GM12873 (cell line): ENCODE data around the gene COX20.

Source experiments
- CTCF ChIP-seq: IDR thresholded peaks from 2 replicates; pipeline ENCODE4 v1.5.1; 2012; ENCODE audit warnings: low read depth, mild to moderate bottlenecking, moderate library complexity, low read length, control low read depth; ENCODE audit not compliant: insufficient read depth; ENCODE audit errors: missing control alignments

Gene COX20

DNA sequence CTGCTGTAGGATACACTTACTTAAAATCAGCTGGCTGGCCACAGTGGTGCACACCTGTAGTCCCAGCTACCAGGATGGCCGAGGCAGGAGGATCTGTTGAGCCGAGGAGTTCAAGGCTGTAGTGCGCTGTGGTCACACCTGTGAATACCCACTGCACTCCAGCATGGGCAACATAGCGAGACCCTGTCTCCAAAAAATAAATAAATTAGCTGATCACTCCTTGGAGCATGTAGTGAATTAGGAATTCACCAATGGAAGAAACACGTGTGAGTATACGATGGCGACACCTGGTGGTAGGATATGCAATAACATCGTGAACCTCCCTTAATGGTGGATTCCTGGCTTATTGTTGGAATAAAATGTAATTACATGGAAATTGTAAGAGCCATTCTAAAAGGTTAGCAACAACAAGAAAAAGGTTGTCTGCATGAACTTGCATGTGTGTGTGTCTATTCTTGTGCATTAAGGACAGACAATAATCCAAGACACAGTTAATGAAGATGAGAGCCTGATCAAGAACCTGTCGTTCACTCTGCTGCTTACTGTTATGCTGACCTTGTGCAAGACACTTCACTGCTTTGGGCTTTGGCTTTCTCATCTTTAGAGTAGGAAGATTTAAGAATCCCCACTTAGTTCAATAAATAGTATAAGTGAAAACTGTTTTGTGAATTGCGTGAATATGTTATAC lies 38.6 kb upstream of the COX20 start:
- TF ChIP-seq CTCF = peak; percentile 81

DNA sequence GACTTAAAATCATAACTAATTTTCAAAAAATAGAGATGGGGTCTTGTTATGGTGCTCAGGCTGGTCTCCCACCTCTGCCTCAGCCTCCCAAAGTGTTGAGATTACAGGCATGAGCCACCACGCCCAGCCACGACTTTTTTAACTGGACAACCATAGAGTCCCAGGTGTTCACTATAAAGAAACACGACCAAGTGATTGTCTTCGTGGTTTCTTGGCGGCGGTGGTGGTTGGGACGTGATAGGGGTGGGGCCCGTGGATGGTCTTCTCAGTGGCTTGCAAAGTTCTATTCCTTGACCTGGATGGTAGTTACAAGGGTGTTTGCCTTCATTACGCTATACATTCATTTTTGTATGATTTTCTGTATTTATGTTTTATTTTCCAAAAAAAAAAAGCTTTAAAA lies 34.6 kb upstream of the COX20 start:
- no peak for TF ChIP-seq CTCF

GRCh38 chr1:244801246-244801645 lies 34.2 kb upstream of the COX20 start:
- TF ChIP-seq CTCF = peak; percentile 73

GRCh38 chr1:244802041-244802440 lies 33.4 kb upstream of the COX20 start:
- no peak for TF ChIP-seq CTCF

DNA sequence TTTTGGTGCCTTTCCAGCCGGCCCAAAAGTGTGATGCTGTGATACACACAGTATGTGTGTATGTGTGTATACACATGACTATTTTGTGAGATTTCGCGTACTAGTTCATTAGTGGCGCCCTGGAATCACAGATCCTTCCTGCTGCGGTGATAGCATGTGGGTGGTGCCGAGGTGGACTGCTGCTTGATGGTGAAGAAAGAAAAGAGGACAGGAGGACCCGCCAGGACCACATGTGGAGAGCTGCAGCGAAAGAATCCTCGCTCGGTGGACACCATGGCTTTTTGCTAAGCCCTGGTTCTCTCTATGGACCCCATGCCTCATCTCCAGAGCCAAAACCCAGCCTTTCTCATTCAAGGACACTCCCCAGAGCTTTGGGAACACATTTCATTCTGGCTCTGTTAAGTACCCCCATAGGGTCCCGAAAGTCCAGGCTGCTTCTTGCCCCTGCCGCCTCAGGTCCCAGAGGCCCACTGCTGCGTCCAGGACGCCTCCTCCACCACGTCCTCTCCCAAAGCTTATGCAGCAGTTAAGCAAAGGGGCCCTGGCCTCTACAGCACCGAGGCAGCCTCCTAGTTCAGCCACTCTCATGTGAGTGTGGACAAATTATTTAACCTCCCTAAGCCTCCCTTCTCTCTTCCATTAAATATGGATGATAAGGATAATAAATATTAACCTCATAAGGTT lies 32.8 kb upstream of the COX20 start:
- no peak for TF ChIP-seq CTCF

DNA sequence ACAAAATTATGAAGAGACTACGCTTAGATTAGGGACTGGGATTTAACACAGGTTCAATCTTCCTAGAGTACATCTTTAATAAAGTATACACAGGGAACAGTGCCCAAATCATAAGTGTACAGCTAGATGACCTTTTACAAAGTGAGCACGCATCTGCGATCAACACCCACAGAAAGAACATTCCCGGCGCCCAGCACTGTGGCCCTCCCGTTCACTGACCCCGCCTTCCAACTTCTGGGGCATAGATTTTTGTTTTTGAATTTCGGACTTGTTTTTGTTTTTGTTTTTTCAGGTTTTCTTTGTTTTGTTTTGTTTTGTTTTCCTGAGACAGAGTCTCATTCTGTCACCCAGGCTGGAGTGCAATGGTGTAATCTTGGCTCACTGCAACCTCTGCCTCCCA lies 30.6 kb upstream of the COX20 start:
- no peak for TF ChIP-seq CTCF

GRCh38 chr1:244807138-244807537 lies 28.3 kb upstream of the COX20 start:
- no peak for TF ChIP-seq CTCF
